Activated CD8-positive, alpha-beta memory T cell treated with anti-CD3 and anti-CD28 coated beads, Interleukin-2, amount 50 U/mL, for 24 hours (primary cell): ENCODE data around the gene FAM89B.

Experiments
- DNase-seq: peaks from one replicate; pipeline ENCODE4 v3.0.0-alpha.2; 2020; ENCODE audit errors: extremely low read depth

FAM89B gene

GRCh38 chr11:65538915-65539743 is 33.2 kb upstream of the FAM89B start:
- no peak for DNase-seq

GRCh38 chr11:65539744-65540289 is 32.5 kb upstream of the FAM89B start:
- DNase-seq = no peak

- peak; percentile 67 for DNase-seq
These were observed 31.8 kb upstream of the FAM89B start for GRCh38 chr11:65540290-65541092.

- DNase-seq = no peak
These were observed 31.0 kb upstream of the FAM89B start for GRCh38 chr11:65541093-65541982.

GRCh38 chr11:65542738-65543390 is 29.5 kb upstream of the FAM89B start:
- DNase-seq = no peak

GRCh38 chr11:65545853-65546216 is 26.5 kb upstream of the FAM89B start:
- DNase-seq = no peak

- DNase-seq = peak; percentile 88
These were observed 25.9 kb upstream of the FAM89B start for GRCh38 chr11:65546217-65546958.

GRCh38 chr11:65547446-65548125 is 24.8 kb upstream of the FAM89B start:
- no peak for DNase-seq

GRCh38 chr11:65548395-65548794 is 23.9 kb upstream of the FAM89B start:
- no peak for DNase-seq

- no peak for DNase-seq
These were observed 23.2 kb upstream of the FAM89B start for GRCh38 chr11:65549096-65549495.

GRCh38 chr11:65551572-65552387 is 20.6 kb upstream of the FAM89B start:
- no peak for DNase-seq

GRCh38 chr11:65552388-65552951 is 19.9 kb upstream of the FAM89B start:
- DNase-seq = no peak

- no peak for DNase-seq
These were observed 18.9 kb upstream of the FAM89B start for GRCh38 chr11:65553301-65554001.

GRCh38 chr11:65554057-65554818 is 18.1 kb upstream of the FAM89B start:
- DNase-seq = no peak

- DNase-seq = no peak
These were observed 17.4 kb upstream of the FAM89B start for GRCh38 chr11:65554842-65555430.

GRCh38 chr11:65555693-65556231 is 16.6 kb upstream of the FAM89B start:
- DNase-seq = no peak
